H1 (cell line): Measurements from ENCODE around the gene MR1. TPM values are rescaled to one million over a fixed set of nuclear protein-coding genes. Genes with fewer than 3 reads are reported as not detected.

ENCODE experiments used
- CTCF ChIA-PET: fragments of 300-600 bp; sonication (Branson Sonifier 250); formaldehyde crosslinking; loops from one replicate; lab custom pipeline; 2021; ENCODE audit not compliant: partially characterized antibody; lab: Charles Lee
- POLR2A ChIA-PET: fragments of 300-600 bp; sonication (Branson Sonifier 250); formaldehyde crosslinking; loops from one replicate; lab custom pipeline; 2021; ENCODE audit warnings: inconsistent platforms; ENCODE audit not compliant: partially characterized antibody; lab: Charles Lee
- DNase-seq, 2 experiments: peaks; one replicate each; pipeline versions ENCODE4 v3.0.0 to v3.0.0-alpha.2; 2010 to 2022; ENCODE audit warnings: low spot score in 2 of 2, low read depth in 1 of 2, mixed read lengths in 1 of 2
- FAIRE-seq: peaks from 2 replicates; lab custom pipeline; 2011; peaks lifted over from hg19 to GRCh38; lab: Jason Lieb, UNC
- H2AFZ ChIP-seq: 2 replicates; pipeline ENCODE4 v1.8.1; 2012; ENCODE audit warnings: low read length, inconsistent platforms
- H2AK5ac ChIP-seq: 2 replicates; pipeline ENCODE4 v1.6.1; 2013; ENCODE audit warnings: low read depth, low read length
- H2BK120ac ChIP-seq: replicated peaks from 2 replicates; pipeline ENCODE3; 2013; ENCODE audit warnings: low read depth, low read length, inconsistent platforms
- H2BK12ac ChIP-seq: 2 replicates; pipeline ENCODE4 v1.6.1; 2013; ENCODE audit warnings: low read depth, low read length
- H2BK15ac ChIP-seq: 2 replicates; pipeline ENCODE4 v1.6.1; 2013; ENCODE audit warnings: low read length
- H2BK20ac ChIP-seq: 2 replicates; pipeline ENCODE4 v1.6.1; 2013; ENCODE audit warnings: low read length
- H2BK5ac ChIP-seq: 2 replicates; pipeline ENCODE4 v1.6.1; 2013; ENCODE audit warnings: low read depth, low read length
- H3K14ac ChIP-seq: 2 replicates; pipeline ENCODE4 v1.6.1; 2013; ENCODE audit warnings: inconsistent platforms; ENCODE audit not compliant: insufficient read length
- H3K18ac ChIP-seq: 2 replicates; pipeline ENCODE4 v1.6.1; 2013; ENCODE audit warnings: low read length; ENCODE audit errors: extremely low read depth
- H3K23ac ChIP-seq: 2 replicates; pipeline ENCODE4 v1.6.1; 2013; ENCODE audit warnings: inconsistent platforms; ENCODE audit not compliant: insufficient read length
- H3K23me2 ChIP-seq: 2 replicates; pipeline ENCODE4 v1.6.1; 2013; ENCODE audit warnings: low read depth, low read length
- H3K27ac ChIP-seq: 2 replicates; pipeline ENCODE4 v1.6.1; 2011; ENCODE audit warnings: low read depth, low read length, inconsistent platforms
- H3K27me3 ChIP-seq, 4 experiments: replicated peaks in 1 of 4; 1 replicate in 1 of 4; 2 replicates in 3 of 4; pipeline versions ENCODE4 v1.6.1 to v1.8.1; 2011 to 2013; ENCODE audit warnings: low read length in 3 of 4, mild to moderate bottlenecking in 3 of 4, inconsistent platforms in 2 of 4, mixed read lengths in 2 of 4, moderate library complexity in 1 of 4; ENCODE audit not compliant: control insufficient read depth in 3 of 4, insufficient read depth in 3 of 4; ENCODE audit errors: extremely low read depth in 1 of 4
- H3K36me3 ChIP-seq, 4 experiments: 2 replicates each; pipeline versions ENCODE4 v1.6.1 to v1.8.1; 2011 to 2013; ENCODE audit warnings: mild to moderate bottlenecking in 4 of 4, low read length in 3 of 4, moderate library complexity in 2 of 4, control low read depth in 1 of 4, inconsistent platforms in 1 of 4; ENCODE audit not compliant: insufficient read depth in 4 of 4, control insufficient read depth in 2 of 4
- H3K4ac ChIP-seq: replicated peaks from 2 replicates; pipeline ENCODE3; 2013; ENCODE audit warnings: low read length, low read depth, mixed read lengths, inconsistent platforms; ENCODE audit not compliant: insufficient read length
- H3K4me1 ChIP-seq, 4 experiments: replicated peaks in 1 of 4; 1 replicate in 1 of 4; 2 replicates in 3 of 4; pipeline versions ENCODE4 v1.6.1 to v1.8.1; 2011 to 2013; ENCODE audit warnings: low read length in 3 of 4, inconsistent platforms in 2 of 4, mixed read lengths in 1 of 4; ENCODE audit not compliant: insufficient read depth in 4 of 4, control insufficient read depth in 3 of 4
- H3K4me2 ChIP-seq, 2 experiments: 2 replicates each; pipeline versions ENCODE4 v1.6.1 to v1.8.1; 2011 to 2013; ENCODE audit warnings: low read depth in 2 of 2, low read length in 2 of 2, control low read depth in 1 of 2, inconsistent platforms in 1 of 2, mild to moderate bottlenecking in 1 of 2; ENCODE audit not compliant: insufficient read depth in 1 of 2
- H3K4me3 ChIP-seq, 4 experiments: fragments of 200-600, 300-600 bp in 1 of 4; sonication (generic), shearing (Covaris generic), sonication (Bioruptor Twin) in 1 of 4; 2 replicates each; pipeline versions ENCODE4 v1.5.1 to v1.8.1; 2011 to 2016; ENCODE audit warnings: low read length in 4 of 4, low read depth in 3 of 4, control low read depth in 2 of 4, inconsistent platforms in 2 of 4, mild to moderate bottlenecking in 2 of 4, mixed read lengths in 1 of 4, moderate library complexity in 1 of 4; ENCODE audit not compliant: insufficient read depth in 2 of 4; ENCODE audit errors: extremely low read depth in 1 of 4
- H3K56ac ChIP-seq: replicated peaks from 2 replicates; pipeline ENCODE3; 2013; ENCODE audit warnings: low read depth, mild to moderate bottlenecking, mixed read lengths, low read length, inconsistent platforms; ENCODE audit not compliant: insufficient read length
- H3K79me1 ChIP-seq: 2 replicates; pipeline ENCODE4 v1.6.1; 2013; ENCODE audit warnings: low read depth, low read length, control low read depth
- H3K79me2 ChIP-seq, 2 experiments: 2 replicates each; pipeline versions ENCODE4 v1.6.1 to v1.8.1; 2012 to 2013; ENCODE audit warnings: low read length in 2 of 2, mild to moderate bottlenecking in 2 of 2, inconsistent platforms in 1 of 2; ENCODE audit not compliant: insufficient read depth in 2 of 2, control insufficient read depth in 1 of 2
- H3K9ac ChIP-seq, 4 experiments: replicated peaks in 1 of 4; 1 replicate in 1 of 4; 2 replicates in 3 of 4; pipeline versions ENCODE4 v1.6.1 to v1.8.1; 2011 to 2013; ENCODE audit warnings: low read depth in 3 of 4, low read length in 3 of 4, control low read depth in 2 of 4, mild to moderate bottlenecking in 2 of 4, moderate library complexity in 2 of 4, inconsistent platforms in 1 of 4; ENCODE audit errors: extremely low read depth in 1 of 4
- H3K9me3 ChIP-seq, 2 experiments: 2 replicates each; pipeline versions ENCODE4 v1.6.1 to v1.8.1; 2012 to 2013; ENCODE audit warnings: mild to moderate bottlenecking in 2 of 2, moderate library complexity in 2 of 2, control low read depth in 1 of 2, inconsistent platforms in 1 of 2, low read depth in 1 of 2, low read length in 1 of 2, mixed read lengths in 1 of 2; ENCODE audit not compliant: insufficient read depth in 2 of 2
- H4K20me1 ChIP-seq, 2 experiments: replicated peaks in 1 of 2; 2 replicates each; pipeline versions ENCODE3 to v1.8.1; 2011 to 2013; ENCODE audit warnings: inconsistent platforms in 2 of 2, low read length in 2 of 2, mild to moderate bottlenecking in 1 of 2; ENCODE audit not compliant: insufficient read depth in 2 of 2, control insufficient read depth in 1 of 2
- H4K5ac ChIP-seq: 2 replicates; pipeline ENCODE4 v1.6.1; 2013; ENCODE audit warnings: low read length, low read depth, mixed read lengths, inconsistent platforms; ENCODE audit not compliant: insufficient read length
- H4K8ac ChIP-seq: 2 replicates; pipeline ENCODE4 v1.8.0; 2013; ENCODE audit warnings: mild to moderate bottlenecking, moderate library complexity, low read length, inconsistent platforms; ENCODE audit not compliant: insufficient read depth; ENCODE audit errors: extremely low read depth
- H4K91ac ChIP-seq: replicated peaks from 2 replicates; pipeline ENCODE3; 2013; ENCODE audit warnings: low read length, mixed read lengths, inconsistent platforms; ENCODE audit not compliant: insufficient read length
- SP2 ChIP-seq: IDR thresholded peaks from 2 replicates; pipeline ENCODE4 v1.6.1; 2012; ENCODE audit warnings: mild to moderate bottlenecking, low read length, inconsistent platforms
- YY1 ChIP-seq: IDR thresholded peaks from 2 replicates; pipeline ENCODE4 v1.6.1; 2011; ENCODE audit warnings: low read depth, mild to moderate bottlenecking, low read length
- WGBS, 2 experiments: shearing (Covaris generic) in 1 of 2; methylation state at CpG; one replicate each; pipeline versions ENCODE4 v1.1.6 to v1.1.7; 2013 to 2015; ENCODE audit warnings: low lambda C conversion rate in 2 of 2, mixed read lengths in 2 of 2, inconsistent platforms in 1 of 2, low coverage in 1 of 2, missing lambda C conversion rate in 1 of 2; ENCODE audit not compliant: insufficient replicate concordance in 2 of 2, insufficient coverage in 1 of 2, insufficient read length in 1 of 2; ENCODE audit errors: extremely low coverage in 1 of 2, missing lambda C conversion rate in 1 of 2; 5-methylcytosine and 5-hydroxymethylcytosine counted together
- polyA plus RNA-seq, 7 experiments: library from polyadenylated mRNA; depleted of rRNA in 3 of 7; stranded (reverse) in 5 of 7; unstranded in 2 of 7; fragments of >200 nt in 5 of 7; fragments of 200-250 nt in 2 of 7; gene quantifications; 1 replicate in 5 of 7; 2 replicates in 1 of 7; 4 replicates in 1 of 7; pipeline versions ENCODE4 v1.2.1 to v1.2.3, GENCODE V29; 2011 to 2013; ENCODE audit warnings: missing spikeins in 2 of 7, mixed read lengths in 2 of 7
- total RNA-seq: library from RNA; stranded (reverse); fragmentation: NEBNext Ultra II Directional; extraction: Animal tissue kit (Norgen Biotek cat#: 25700); gene quantifications from 2 replicates; pipeline ENCODE4 v1.2.1, GENCODE V29; 2021

Gene MR1
- total and polyA plus RNA-seq, 2 of the 8 experiments (the other 6 are each of a cell fraction or from before 2014, with no cell fraction given): 0.09 TPM; not detected in 1

DNA sequence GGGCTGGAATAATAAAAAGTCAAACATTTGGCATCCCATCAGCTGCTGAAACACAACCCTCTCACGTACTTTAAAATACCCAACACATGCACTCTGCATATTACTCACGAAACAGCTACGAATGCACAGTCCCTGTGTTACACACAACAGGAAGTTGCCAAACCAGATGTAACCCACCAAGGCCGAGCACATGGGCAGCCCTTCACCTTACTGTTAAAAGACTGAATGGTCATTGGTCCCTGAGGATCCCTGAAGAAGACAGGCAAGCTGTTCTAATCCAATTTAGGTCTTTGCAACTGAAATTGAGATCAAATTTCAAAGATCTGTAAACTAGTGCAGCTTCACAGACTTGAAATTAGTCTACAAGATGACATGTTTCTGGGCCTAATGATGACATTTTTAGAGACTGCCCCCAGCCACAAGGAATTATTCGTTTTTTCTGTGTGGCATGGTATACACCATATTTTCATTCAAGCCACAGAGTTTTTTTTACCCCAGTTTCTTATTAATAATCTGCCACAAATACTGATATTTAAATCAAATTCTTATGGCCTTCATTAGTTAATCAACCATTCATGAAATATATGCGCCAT is 29.1 kb downstream of the MR1 start:
- Histone ChIP-seq H2BK15ac (peak overlapping the region; percentile 83; the same call in 1 of the 2 replicates), H3K4me1 (peaks cover 0 to 7% (median 1%) of the 10 kb centered on the region in 4 experiments; a peak in 5 of 7 replicates), H3K4me2 (no peak overlapping the region), H3K23me2 (no peaks in the 10 kb centered on the region), H2BK12ac (no peak overlapping the region), H3K56ac (no peak overlapping the region), H2BK5ac (no peak overlapping the region), H2BK20ac (no peak overlapping the region), H3K79me2 (no peaks in the 10 kb centered on the region), H3K4ac (no peak overlapping the region), H2AFZ (no peak overlapping the region), H2AK5ac (no peak overlapping the region), H3K18ac (no peak overlapping the region), H3K9ac (no peak overlapping the region), H3K23ac (no peak overlapping the region), H3K36me3 (no peaks in the 10 kb centered on the region), H4K5ac (no peak overlapping the region), H4K20me1 (no peaks in the 10 kb centered on the region), H4K91ac (no peak overlapping the region), H3K27me3 (no peaks in the 10 kb centered on the region), H4K8ac (no peak overlapping the region), H3K27ac (no peak overlapping the region), H3K79me1 (no peaks in the 10 kb centered on the region), H2BK120ac (no peak overlapping the region), H3K4me3 (no peak overlapping the region), H3K9me3 (no peaks in the 10 kb centered on the region), H3K14ac (no peak overlapping the region)
- POLR2A ChIA-PET: interaction anchor here (1.0 to 1.7 kb wide), 2 partner anchors 22 to 26 kb away, joined by 3 to 6 read pairs; partner anchors contain the start of gene IER5
- TF ChIP-seq SP2: no peak
- TF ChIP-seq YY1: no peak
- CTCF ChIA-PET: interaction anchor here (0.6 to 1.9 kb wide), 8 partner anchors 9 to 111 kb away, joined by 3 to 5 read pairs (median 3); no protein-coding TSS in a partner anchor
- no peak for FAIRE-seq
- 78% methylated on average over 6 of the region's 6 CpGs; no CpG with 5 or more reads in 1 of the 2 experiments for WGBS, 2 experiments
- no peak for DNase-seq
